K562 (cell line): ENCODE results near the gene MINPP1. TPM values are rescaled to one million over a fixed set of nuclear protein-coding genes. Genes with fewer than 3 reads are reported as not detected.

ENCODE experiments used
- ATAC-seq: fragments of 200-7000 bp; cut with Tn5 transposase; 3 replicates; pipeline ENCODE4 v1.9.1; 2020; ENCODE audit warnings: moderate library complexity
- BruUV-seq: library from RNA; stranded (reverse); fragments of 400-500 nt; replicated peaks from 2 replicates; lab custom pipeline; 2021; lab: Mats Ljungman, UMichigan
- CTCF ChIA-PET: fragments of 300-600 bp; formaldehyde crosslinking; extraction: SDS; loops from one replicate; lab custom pipeline; 2021; ENCODE audit warnings: low intra/inter-chr PET ratio; lab: Yijun Ruan, JAX
- POLR2A ChIA-PET: fragments of 300-600, 350-650 bp; sonication (Branson Sonifier 250); formaldehyde crosslinking; extraction: SDS; loops from one replicate; lab custom pipeline; 2021; ENCODE audit warnings: antibody characterized with exemption, inconsistent platforms; lab: Yijun Ruan, JAX
- DNase-seq, 4 experiments: peaks; one replicate each; pipeline versions ENCODE4 v3.0.0 to v3.0.0-alpha.2; 2011 to 2018; ENCODE audit warnings: low spot score in 3 of 4, mixed read lengths in 3 of 4; ENCODE audit errors: extremely low read depth in 1 of 4
- FAIRE-seq: peaks from 2 replicates; lab custom pipeline; 2011; peaks lifted over from hg19 to GRCh38; lab: Jason Lieb, UNC
- H2AFZ ChIP-seq: 2 replicates; pipeline ENCODE4 v1.6.0; 2011; ENCODE audit warnings: low read depth, low read length, control low read depth, inconsistent platforms
- H3K27ac ChIP-seq: fragments of 200-600 bp; 3 replicates; pipeline ENCODE4 v1.8.0; 2011; ENCODE audit warnings: low read depth, mild to moderate bottlenecking, control low read depth, inconsistent platforms, low read length, moderate library complexity, mixed read lengths; ENCODE audit errors: extremely low read depth
- H3K27me3 ChIP-seq, 2 experiments: fragments of 300-600 bp in 1 of 2; 2 replicates in 1 of 2; 3 replicates in 1 of 2; pipeline versions ENCODE4 v1.6.0 to v1.8.0; 2011; ENCODE audit warnings: inconsistent platforms in 2 of 2, low read length in 2 of 2, mild to moderate bottlenecking in 1 of 2, mixed read lengths in 1 of 2, moderate library complexity in 1 of 2; ENCODE audit not compliant: control insufficient read depth in 2 of 2, insufficient read depth in 2 of 2
- H3K36me3 ChIP-seq: fragments of 300-600 bp; 3 replicates; pipeline ENCODE4 v1.8.0; 2011; ENCODE audit warnings: mild to moderate bottlenecking, low read length, inconsistent platforms; ENCODE audit not compliant: control insufficient read depth, insufficient read depth
- H3K4me1 ChIP-seq, 2 experiments: fragments of 200-600 bp in 1 of 2; replicated peaks in 1 of 2; 2 replicates in 1 of 2; 3 replicates in 1 of 2; pipeline versions ENCODE4 v1.5.1 to v1.8.0; 2011; ENCODE audit warnings: inconsistent platforms in 2 of 2, low read length in 2 of 2, mild to moderate bottlenecking in 1 of 2, mixed read lengths in 1 of 2, moderate library complexity in 1 of 2; ENCODE audit not compliant: control insufficient read depth in 2 of 2, insufficient read depth in 2 of 2
- H3K4me2 ChIP-seq: 2 replicates; pipeline ENCODE4 v1.6.1; 2011; ENCODE audit warnings: low read length, control low read depth, inconsistent platforms, mixed read lengths; ENCODE audit not compliant: insufficient read depth
- H3K4me3 ChIP-seq: fragments of 200-600 bp; sonication (generic), shearing (Covaris generic); 2 replicates; pipeline ENCODE4 v1.5.1; 2016; ENCODE audit warnings: control low read depth, inconsistent platforms
- H3K79me2 ChIP-seq: fragments of 200-600 bp; 3 replicates; pipeline ENCODE4 v1.8.0; 2011; ENCODE audit warnings: low read length, inconsistent platforms; ENCODE audit not compliant: control insufficient read depth, insufficient read depth
- H3K9ac ChIP-seq, 2 experiments: 2 replicates each; pipeline versions ENCODE4 v1.6.0 to v1.6.1; 2011; ENCODE audit warnings: low read depth in 2 of 2, low read length in 2 of 2, control low read depth in 1 of 2, inconsistent platforms in 1 of 2, mild to moderate bottlenecking in 1 of 2, mixed read lengths in 1 of 2; ENCODE audit not compliant: insufficient read depth in 1 of 2
- H3K9me1 ChIP-seq: one replicate; pipeline ENCODE4 v1.6.0; 2011; ENCODE audit warnings: inconsistent platforms, mild to moderate bottlenecking, low read length, moderate library complexity; ENCODE audit not compliant: control insufficient read depth, insufficient read depth
- H3K9me3 ChIP-seq: replicated peaks from 2 replicates; pipeline ENCODE4 v1.5.1; 2011; ENCODE audit warnings: low read depth, low read length, inconsistent platforms; ENCODE audit not compliant: control insufficient read depth, insufficient read depth
- H4K20me1 ChIP-seq: replicated peaks from 2 replicates; pipeline ENCODE4 v1.6.1; 2011; ENCODE audit warnings: low read length, inconsistent platforms, mixed read lengths; ENCODE audit not compliant: control insufficient read depth, insufficient read depth
- CBX5 ChIP-seq: IDR thresholded peaks from 2 replicates; pipeline ENCODE4 v1.6.1; 2014; ENCODE audit warnings: low read depth, borderline replicate concordance
- DDX20 ChIP-seq: fragments of 450-650 bp; IDR thresholded peaks from 2 replicates; pipeline ENCODE4 v1.6.1; 2016; ENCODE audit warnings: missing genetic modification characterization, low read depth, mild to moderate bottlenecking, missing compliant biosample characterization, moderate library complexity
- HDAC2 ChIP-seq: fragments of 450-650 bp; IDR thresholded peaks from 2 replicates; pipeline ENCODE4 v1.6.1; 2016; ENCODE audit warnings: mild to moderate bottlenecking
- HNRNPK ChIP-seq: fragments of 200-400 bp; formaldehyde crosslinking; IDR thresholded peaks from one replicate; pipeline ENCODE4 v1.6.1; 2018; ENCODE audit warnings: mild to moderate bottlenecking, low read depth, low read length; ENCODE audit not compliant: poor library complexity, severe bottlenecking
- MAX ChIP-seq: sonication (generic); formaldehyde crosslinking; IDR thresholded peaks from 2 replicates; pipeline ENCODE4 v1.9.0; 2022; ENCODE audit warnings: mild to moderate bottlenecking, missing genetic modification reagents
- MBD1 ChIP-seq: fragments of 250-450 bp; sonication (Bioruptor Pico); IDR thresholded peaks from 2 replicates; pipeline ENCODE4 v1.8.0; 2022; ENCODE audit warnings: inconsistent platforms
- NFATC3 ChIP-seq: fragments of 450-650 bp; IDR thresholded peaks from 2 replicates; pipeline ENCODE4 v1.6.1; 2017; ENCODE audit warnings: mild to moderate bottlenecking
- PCBP2 ChIP-seq: fragments of 200-400 bp; formaldehyde crosslinking; IDR thresholded peaks from 2 replicates; pipeline ENCODE4 v1.6.1; 2018; ENCODE audit warnings: low read length, low read depth, mild to moderate bottlenecking, moderate library complexity; ENCODE audit not compliant: poor library complexity, severe bottlenecking
- SETDB1 ChIP-seq: IDR thresholded peaks from one replicate; pipeline ENCODE4 v1.6.1; 2012; ENCODE audit warnings: low read length, control low read depth, inconsistent platforms
- SNAPC5 ChIP-seq: fragments of 250-450 bp; sonication (Bioruptor Pico); IDR thresholded peaks from 2 replicates; pipeline ENCODE4 v1.8.0; 2021; ENCODE audit warnings: moderate library complexity, mild to moderate bottlenecking, inconsistent platforms
- SREBF2 ChIP-seq: sonication (generic); formaldehyde crosslinking; IDR thresholded peaks from 2 replicates; pipeline ENCODE4 v1.4.0; 2020; ENCODE audit warnings: mild to moderate bottlenecking, missing genetic modification reagents
- TEAD1 ChIP-seq, 2 experiments: fragments of 450-650 bp in 1 of 2; sonication (generic) in 1 of 2; formaldehyde crosslinking; IDR thresholded peaks; 2 replicates each; pipeline versions ENCODE4 v1.4.0 to v1.8.0; 2020 to 2022; ENCODE audit warnings: mild to moderate bottlenecking in 2 of 2, missing genetic modification reagents in 1 of 2
- TSC22D4 ChIP-seq: fragments of 450-650 bp; IDR thresholded peaks from 2 replicates; pipeline ENCODE4 v1.6.1; 2016; ENCODE audit warnings: missing genetic modification characterization, missing biosample characterization, control low read depth
- ZNF134 ChIP-seq: fragments of 250-450 bp; sonication (Bioruptor Pico); conservative IDR thresholded peaks from 2 replicates; pipeline ENCODE4 v1.4.0; 2020
- ZNF347 ChIP-seq: fragments of 450-650 bp; formaldehyde crosslinking; IDR thresholded peaks from 2 replicates; pipeline ENCODE4 v1.4.0; 2020; ENCODE audit warnings: low read depth, mild to moderate bottlenecking, moderate library complexity
- ZNF655 ChIP-seq: fragments of 250-450 bp; sonication (Bioruptor Pico); IDR thresholded peaks from 2 replicates; pipeline ENCODE4 v1.5.0; 2021
- WGBS: fragments of 100-300 bp; shearing (Covaris generic); methylation state at CpG from one replicate; pipeline ENCODE4 v1.1.6; 2016; ENCODE audit warnings: low coverage, mixed read lengths; ENCODE audit not compliant: insufficient coverage; ENCODE audit errors: missing lambda C conversion rate; 5-methylcytosine and 5-hydroxymethylcytosine counted together
- in situ Hi-C: fragments of 300-500 bp; cut with MboI; formaldehyde crosslinking; loops from 4 replicates; pipeline ENCODE4 v1.15.0; 2018; ENCODE audit warnings: inconsistent platforms, mixed read lengths
- intact Hi-C: fragments of 100-400 bp; cut with micrococcal nuclease; formaldehyde crosslinking; loops from 2 replicates; pipeline ENCODE4 v1.14.2; 2022
- polyA plus RNA-seq, 8 experiments: library from polyadenylated mRNA; depleted of rRNA in 4 of 8; stranded (reverse) in 5 of 8; unstranded in 3 of 8; fragments of >200 nt; fragmentation: Nextera tagmentation in 2 of 8; fragmentation: Illumina TruSeq in 1 of 8; extraction: Ambion mirVana in 2 of 8; extraction: Trizol in 1 of 8; gene quantifications; 2 replicates each; pipeline versions ENCODE4 v1.2.1 to v1.2.3, GENCODE V29; 2011 to 2014; ENCODE audit warnings: inconsistent platforms in 1 of 8, missing spikeins in 1 of 8
- total RNA-seq, 7 experiments: library from RNA; depleted of rRNA in 6 of 7; stranded (reverse); fragments of >200 nt in 6 of 7; fragmentation: Illumina TruSeq in 2 of 7; extraction: Trizol in 2 of 7; gene quantifications; 2 replicates each; pipeline versions ENCODE4 v1.2.1 to v1.2.3, GENCODE V29; 2011 to 2021; ENCODE audit warnings: low replicate concordance in 1 of 7

Gene MINPP1
- total and polyA plus RNA-seq, 9 of the 15 experiments (the other 6 are each of a cell fraction or from before 2014, with no cell fraction given): 11.5 to 44.5 (median 27.1) TPM

- TF ChIP-seq SETDB1 (no peak), ZNF134 (CRISPR knock-in tag) (no peak)
These were observed 29.6 kb downstream of the MINPP1 start (continued) for GRCh38 chr10:87534173-87534858.

GRCh38 chr10:87538092-87539015 is 33.7 kb downstream of the MINPP1 start:
- Histone ChIP-seq H3K9ac (no peak overlapping the region), H3K27me3 (no peaks in the 10 kb centered on the region), H3K79me2 (peaks cover 60% of the 10 kb centered on the region), H3K9me3 (no peaks in the 10 kb centered on the region), H3K27ac (no peak overlapping the region), H3K36me3 (peaks cover 63% of the 10 kb centered on the region), H3K4me1 (no peaks in the 10 kb centered on the region; a peak in 2 of 5 replicates), H3K4me2 (no peak overlapping the region), H3K9me1 (no peaks in the 10 kb centered on the region), H4K20me1 (no peaks in the 10 kb centered on the region), H3K4me3 (no peak overlapping the region), H2AFZ (no peak overlapping the region)
- POLR2A ChIA-PET: interaction anchor here (0.8 to 1.1 kb wide), 3 partner anchors 8 to 57 kb away, joined by 3 to 5 read pairs (median 5); no protein-coding TSS in a partner anchor
- intact Hi-C loops: loop anchor here (10.0 kb wide), 1 partner anchor 196 kb away; no protein-coding TSS in a partner anchor
- FAIRE-seq (no peak), ATAC-seq (no peak), DNase-seq (no peak)
- TF ChIP-seq HNRNPK (no peak), ZNF655 (no peak), TEAD1 (CRISPR knock-in tag; IDR thresholded peaks at IDR 0.05) (no peak), CBX5 (no peak), NFATC3 (no peak), SNAPC5 (CRISPR knock-in tag) (no peak), MBD1 (no peak), ZNF347 (no peak), TSC22D4 (tag) (no peak), SREBF2 (CRISPR knock-in tag) (no peak), DDX20 (tag) (no peak), HDAC2 (no peak), PCBP2 (no peak), MAX (CRISPR knock-in tag) (no peak)
- CTCF ChIA-PET: no interaction called here
- 95% methylated on average over 7 of the region's 7 CpGs for WGBS
- in situ Hi-C loops: no loop called here
- no TSS peak for BruUV-seq
